Hepatocyte (in vitro differentiated cells): Measurements from ENCODE around the gene VSTM2L. TPM values are rescaled to one million over a fixed set of nuclear protein-coding genes. Genes with fewer than 3 reads are reported as not detected.

Source experiments
- DNase-seq: peaks from one replicate; pipeline ENCODE4 v3.0.0-alpha.2; 2016; ENCODE audit warnings: low spot score
- H2AFZ ChIP-seq: fragments of 200-600 bp; sonication (generic); 2 replicates; pipeline ENCODE4 v1.6.0; 2016; ENCODE audit warnings: antibody characterized with exemption, mild to moderate bottlenecking
- H3K27ac ChIP-seq: fragments of 200-600 bp; sonication (generic); 2 replicates; pipeline ENCODE4 v1.5.1; 2016; ENCODE audit warnings: mild to moderate bottlenecking
- H3K27me3 ChIP-seq: fragments of 200-600 bp; sonication (generic); 2 replicates; pipeline ENCODE4 v1.6.1; 2016
- H3K36me3 ChIP-seq: fragments of 200-600 bp; sonication (generic); replicated peaks from 2 replicates; pipeline ENCODE4 v1.5.1; 2016; ENCODE audit warnings: low read depth; ENCODE audit not compliant: insufficient read depth
- H3K4me1 ChIP-seq: fragments of 200-600 bp; sonication (generic); 2 replicates; pipeline ENCODE4 v1.5.1; 2016; ENCODE audit warnings: mild to moderate bottlenecking, moderate library complexity; ENCODE audit not compliant: insufficient read depth
- H3K4me2 ChIP-seq: fragments of 200-600 bp; sonication (generic); 2 replicates; pipeline ENCODE4 v1.6.0; 2016
- H3K4me3 ChIP-seq: fragments of 200-600 bp; sonication (generic); 2 replicates; pipeline ENCODE4 v1.5.1; 2016; ENCODE audit warnings: mild to moderate bottlenecking
- H3K79me2 ChIP-seq: fragments of 200-600 bp; sonication (generic); 2 replicates; pipeline ENCODE4 v1.6.0; 2017; ENCODE audit warnings: mild to moderate bottlenecking
- H3K9me2 ChIP-seq: fragments of 200-600 bp; sonication (generic); replicated peaks from 2 replicates; pipeline ENCODE4 v1.6.0; 2017; ENCODE audit warnings: mild to moderate bottlenecking; ENCODE audit not compliant: insufficient read depth
- H3K9me3 ChIP-seq: fragments of 200-600 bp; sonication (generic); 2 replicates; pipeline ENCODE4 v1.5.1; 2016; ENCODE audit warnings: low read depth, mild to moderate bottlenecking
- H4K20me1 ChIP-seq: fragments of 200-600 bp; sonication (generic); 2 replicates; pipeline ENCODE4 v1.6.0; 2016; ENCODE audit warnings: mild to moderate bottlenecking; ENCODE audit not compliant: insufficient read depth, poor library complexity, severe bottlenecking
- CTCF ChIP-seq: fragments of 200-600 bp; sonication (generic); IDR thresholded peaks from 2 replicates; pipeline ENCODE4 v1.5.1; 2016; ENCODE audit warnings: antibody characterized with exemption, mild to moderate bottlenecking; ENCODE audit not compliant: poor library complexity
- EZH2 ChIP-seq: fragments of 200-600 bp; sonication (generic); IDR thresholded peaks from 2 replicates; pipeline ENCODE4 v1.6.1; 2016; ENCODE audit warnings: antibody characterized with exemption, mild to moderate bottlenecking, borderline replicate concordance
- EZH2phosphoT487 ChIP-seq: fragments of 200-600 bp; sonication (generic); IDR thresholded peaks from one replicate; pipeline ENCODE4 v1.6.1; 2018; ENCODE audit warnings: antibody characterized with exemption, mild to moderate bottlenecking, low read depth, moderate library complexity; ENCODE audit not compliant: unreplicated experiment, severe bottlenecking
- WGBS: methylation state at CpG from one replicate; pipeline ENCODE4 v1.1.6; 2016; ENCODE audit warnings: low lambda C conversion rate; ENCODE audit errors: missing lambda C conversion rate; 5-methylcytosine and 5-hydroxymethylcytosine counted together
- polyA plus RNA-seq: library from polyadenylated mRNA; unstranded; fragments of >200 nt; fragmentation: Nextera tagmentation; extraction: Ambion mirVana; gene quantifications from 2 replicates; pipeline ENCODE4 v1.2.1, GENCODE V29; 2016
- total RNA-seq: library from RNA; depleted of rRNA; stranded (reverse); fragments of >200 nt; gene quantifications from 2 replicates; pipeline ENCODE4 v1.2.3, GENCODE V29; 2014

VSTM2L gene
- total and polyA plus RNA-seq, 2 experiments from 2014 or later = 2.5 to 3.7 TPM

GRCh38 chr20:37881601-37882343, 21.2 kb upstream of the VSTM2L start:
- Histone ChIP-seq H3K4me2 (no peak overlapping the region), H4K20me1 (no peaks in the 10 kb centered on the region), H3K4me1 (peaks cover 4% of the 10 kb centered on the region), H3K4me3 (no peak overlapping the region), H3K27me3 (no peaks in the 10 kb centered on the region), H3K79me2 (no peaks in the 10 kb centered on the region), H3K27ac (no peak overlapping the region), H3K9me3 (no peaks in the 10 kb centered on the region), H3K36me3 (no peaks in the 10 kb centered on the region), H3K9me2 (no peaks in the 10 kb centered on the region), H2AFZ (no peak overlapping the region)
- WGBS = 82% methylated on average over 21 of the region's 22 CpGs
- DNase-seq = no peak
- TF ChIP-seq EZH2 = no peak
- no peak for TF ChIP-seq EZH2phosphoT487
- TF ChIP-seq CTCF = no peak

- no peaks in the 10 kb centered on the region for H3K9me2 ChIP-seq
- no peak overlapping the region for H3K27ac ChIP-seq
- TF ChIP-seq EZH2phosphoT487 = no peak
- TF ChIP-seq EZH2 = no peak
- no peak for TF ChIP-seq CTCF
- no peak for DNase-seq
- no peaks in the 10 kb centered on the region for H3K79me2 ChIP-seq
- H3K4me2 ChIP-seq = no peak overlapping the region
- WGBS = 74% methylated on average over 16 of the region's 16 CpGs
- no peaks in the 10 kb centered on the region for H3K27me3 ChIP-seq
- no peak overlapping the region for H2AFZ ChIP-seq
- no peaks in the 10 kb centered on the region for H3K9me3 ChIP-seq
- H3K4me3 ChIP-seq = no peak overlapping the region
- H3K36me3 ChIP-seq = no peaks in the 10 kb centered on the region
- H4K20me1 ChIP-seq = no peaks in the 10 kb centered on the region
- peaks cover 4% of the 10 kb centered on the region for H3K4me1 ChIP-seq
Observed at GRCh38 chr20:37882961-37883712, 19.8 kb upstream of the VSTM2L start.

- whole genome bisulfite sequencing = 91% methylated on average over 8 of the region's 8 CpGs
Observed at GRCh38 chr20:37885042-37885441, 17.9 kb upstream of the VSTM2L start.

More at GRCh38 chr20:37885042-37885441, 17.9 kb upstream of the VSTM2L start:
- Histone ChIP-seq H4K20me1 (no peaks in the 10 kb centered on the region), H3K9me3 (no peaks in the 10 kb centered on the region), H3K27me3 (no peaks in the 10 kb centered on the region), H2AFZ (no peak overlapping the region), H3K4me3 (no peak overlapping the region), H3K36me3 (no peaks in the 10 kb centered on the region), H3K4me2 (no peak overlapping the region), H3K9me2 (no peaks in the 10 kb centered on the region), H3K79me2 (no peaks in the 10 kb centered on the region), H3K4me1 (peaks cover 4% of the 10 kb centered on the region), H3K27ac (no peak overlapping the region)
- TF ChIP-seq CTCF = no peak
- TF ChIP-seq EZH2phosphoT487 = no peak
- no peak for TF ChIP-seq EZH2
- no peak for DNase-seq
